Measurements from ENCODE around the gene EFCAB13. TPM values are rescaled to one million over a fixed set of nuclear protein-coding genes. Genes with fewer than 3 reads are reported as not detected.

EFCAB13 gene
- total RNA-seq, 2 donors from 2014 or later, result 5.7 to 6.8 TPM

GRCh38 chr17:47291242-47291873 lies 32.4 kb upstream of the EFCAB13 start:
- no peak for DNase-seq
- intact Hi-C loops (cut with DNase I), result no loop called here
- no peak for ATAC-seq

GRCh38 chr17:47292206-47292605 lies 31.5 kb upstream of the EFCAB13 start:
- ATAC-seq (no peak), DNase-seq (no peak)
- intact Hi-C loops (cut with DNase I), result no loop called here

- intact Hi-C loops (cut with DNase I), result no loop called here
- ATAC-seq (peak; percentile 21 to 45), DNase-seq (peak; percentile 43)
These were observed 28.5 kb upstream of the EFCAB13 start for GRCh38 chr17:47295037-47295873.

- intact Hi-C loops (cut with DNase I), result no loop called here
- no peak for ATAC-seq
- no peak for DNase-seq
These were observed 27.9 kb upstream of the EFCAB13 start for GRCh38 chr17:47295874-47296255.

- intact Hi-C loops (cut with DNase I), result no loop called here
- peak in 1 of 2 donors; percentile 59 for ATAC-seq
These were observed 25.9 kb upstream of the EFCAB13 start for GRCh38 chr17:47297661-47298400.

GRCh38 chr17:47298712-47299111 lies 25.0 kb upstream of the EFCAB13 start:
- intact Hi-C loops (cut with DNase I), result no loop called here
- DNase-seq (no peak), ATAC-seq (no peak)

More at GRCh38 chr17:47297661-47298400, 25.9 kb upstream of the EFCAB13 start:
- DNase-seq, result no peak

GRCh38 chr17:47299239-47299910 lies 24.4 kb upstream of the EFCAB13 start:
- intact Hi-C loops (cut with DNase I), result no loop called here
- ATAC-seq, result no peak

GRCh38 chr17:47300718-47301117 lies 23.0 kb upstream of the EFCAB13 start:
- DNase-seq (no peak), ATAC-seq (no peak)
- intact Hi-C loops (cut with DNase I), result no loop called here

More at GRCh38 chr17:47299239-47299910, 24.4 kb upstream of the EFCAB13 start:
- no peak for DNase-seq

GRCh38 chr17:47301161-47301560 lies 22.6 kb upstream of the EFCAB13 start:
- no peak for ATAC-seq
- intact Hi-C loops (cut with DNase I), result no loop called here
- DNase-seq, result no peak

GRCh38 chr17:47301831-47302230 lies 21.9 kb upstream of the EFCAB13 start:
- no peak for ATAC-seq
- no peak for DNase-seq
- intact Hi-C loops (cut with DNase I), result no loop called here

- intact Hi-C loops (cut with DNase I), result no loop called here
- ATAC-seq (no peak), DNase-seq (no peak)
These were observed 19.6 kb upstream of the EFCAB13 start for GRCh38 chr17:47304186-47304585.

- peak; percentile 70 to 77 for ATAC-seq
- intact Hi-C loops (cut with DNase I), result no loop called here
- DNase-seq, result no peak
These were observed 18.3 kb upstream of the EFCAB13 start for GRCh38 chr17:47305302-47305923.

GRCh38 chr17:47310186-47310733 lies 13.5 kb upstream of the EFCAB13 start:
- no peak for ATAC-seq
- intact Hi-C loops (cut with DNase I), result no loop called here
- no peak for DNase-seq

- intact Hi-C loops (cut with DNase I), result no loop called here
- ATAC-seq, result no peak
- DNase-seq, result no peak
These were observed 12.3 kb upstream of the EFCAB13 start for GRCh38 chr17:47311420-47311819.

- intact Hi-C loops (cut with DNase I), result loop anchor here (1.0 to 5.0 kb wide), 2 partner anchors 78 to 86 kb away; no protein-coding TSS in a partner anchor
- DNase-seq (no peak), ATAC-seq (peak; percentile 67 to 81)
These were observed 8.1 kb upstream of the EFCAB13 start for GRCh38 chr17:47315451-47316266.

GRCh38 chr17:47316311-47316710 lies 7.4 kb upstream of the EFCAB13 start:
- intact Hi-C loops (cut with DNase I), result loop anchor here (1.0 to 5.0 kb wide), 2 partner anchors 79 to 87 kb away; no protein-coding TSS in a partner anchor
- DNase-seq, result no peak
- peak; percentile 52 to 62 for ATAC-seq

- intact Hi-C loops (cut with DNase I), result loop anchor here in 1 of 2 donors (5.0 kb wide), 1 partner anchor 80 kb away; no protein-coding TSS in a partner anchor
These were observed 6.6 kb upstream of the EFCAB13 start for GRCh38 chr17:47317119-47317518.

More at GRCh38 chr17:47317119-47317518, 6.6 kb upstream of the EFCAB13 start:
- DNase-seq (peak; percentile 41), ATAC-seq (peak in 1 of 2 donors; percentile 52)

Data from left cardiac atrium (tissue), 4 donors.